Ascending aorta (tissue), 2 donors: ENCODE data around the gene LRRC70. TPM values are rescaled to one million over a fixed set of nuclear protein-coding genes. Genes with fewer than 3 reads are reported as not detected.

Experiments used
- DNase-seq, 2 donors: peaks; one replicate each; pipeline ENCODE4 v3.0.0-alpha.2; 2019; ENCODE audit warnings: low spot score in 2 of 2
- H3K27ac ChIP-seq, 2 donors: fragments of 200-600 bp; sonication (generic); one replicate each; pipeline ENCODE4 v1.5.1; 2016 to 2017; ENCODE audit warnings: mild to moderate bottlenecking in 1 of 2
- H3K27me3 ChIP-seq: fragments of 200-600 bp; sonication (generic); one replicate; pipeline ENCODE4 v1.5.1; 2017
- H3K36me3 ChIP-seq, 2 donors: fragments of 200-600 bp; sonication (generic); one replicate each; pipeline ENCODE4 v1.5.1; 2016
- H3K4me1 ChIP-seq, 2 donors: fragments of 200-600 bp; sonication (generic); one replicate each; pipeline ENCODE4 v1.5.1; 2016 to 2017; ENCODE audit warnings: mild to moderate bottlenecking in 1 of 2
- H3K4me3 ChIP-seq, 2 donors: fragments of 200-600 bp; sonication (generic); one replicate each; pipeline ENCODE4 v1.5.1; 2016 to 2017; ENCODE audit warnings: mild to moderate bottlenecking in 1 of 2
- H3K9me3 ChIP-seq, 2 donors: fragments of 200-600 bp; sonication (generic); one replicate each; pipeline ENCODE4 v1.5.1; 2016
- CTCF ChIP-seq, 3 experiments: fragments of 200-600 bp in 2 of 3; fragments of 450-650 bp in 1 of 3; sonication (generic) in 2 of 3; IDR thresholded peaks; one replicate each; pipeline ENCODE4 v1.5.1; 2016 to 2019; ENCODE audit warnings: antibody characterized with exemption in 3 of 3, mild to moderate bottlenecking in 1 of 3, moderate library complexity in 1 of 3
- intact Hi-C: fragments of 100-400 bp; cut with DNase I; formaldehyde crosslinking; loops from one replicate; pipeline ENCODE4 v1.15.1; 2023
- total RNA-seq: library from RNA; depleted of rRNA; stranded (reverse); fragments of >200 nt; gene quantifications from one replicate; pipeline ENCODE4 v1.1.0, GENCODE V29; 2016

Gene LRRC70
- total RNA-seq, 1 donor from 2014 or later = 11.8 TPM

- no peak for TF ChIP-seq CTCF (IDR thresholded peaks at IDR 0.05)
- DNase-seq = no peak
- Histone ChIP-seq H3K4me3 (no peak overlapping the region), H3K27me3 (no peaks in the 10 kb centered on the region), H3K36me3 (no peaks in the 10 kb centered on the region), H3K9me3 (no peaks in the 10 kb centered on the region), H3K27ac (no peak overlapping the region), H3K4me1 (no peaks in the 10 kb centered on the region)
- intact Hi-C loops = no loop called here
These were observed 28.3 kb downstream of the LRRC70 start for GRCh38 chr5:62606878-62607277.

- no peaks in the 10 kb centered on the region for H3K36me3 ChIP-seq
These were observed 29.0 kb downstream of the LRRC70 start for GRCh38 chr5:62607615-62608014.

GRCh38 chr5:62608529-62609511 lies 30.2 kb downstream of the LRRC70 start:
- Histone ChIP-seq H3K4me1 (no peaks in the 10 kb centered on the region), H3K27me3 (no peaks in the 10 kb centered on the region), H3K4me3 (no peak overlapping the region), H3K9me3 (no peaks in the 10 kb centered on the region), H3K36me3 (no peaks in the 10 kb centered on the region), H3K27ac (no peak overlapping the region)
- no peak for DNase-seq
- no peak for TF ChIP-seq CTCF (IDR thresholded peaks at IDR 0.05)
- intact Hi-C loops = no loop called here

More at GRCh38 chr5:62607615-62608014, 29.0 kb downstream of the LRRC70 start:
- no peak for DNase-seq
- Histone ChIP-seq H3K9me3 (no peaks in the 10 kb centered on the region), H3K4me1 (no peaks in the 10 kb centered on the region), H3K4me3 (no peak overlapping the region), H3K27ac (no peak overlapping the region), H3K27me3 (no peaks in the 10 kb centered on the region)
- intact Hi-C loops = no loop called here
- TF ChIP-seq CTCF (IDR thresholded peaks at IDR 0.05) = no peak

DNA sequence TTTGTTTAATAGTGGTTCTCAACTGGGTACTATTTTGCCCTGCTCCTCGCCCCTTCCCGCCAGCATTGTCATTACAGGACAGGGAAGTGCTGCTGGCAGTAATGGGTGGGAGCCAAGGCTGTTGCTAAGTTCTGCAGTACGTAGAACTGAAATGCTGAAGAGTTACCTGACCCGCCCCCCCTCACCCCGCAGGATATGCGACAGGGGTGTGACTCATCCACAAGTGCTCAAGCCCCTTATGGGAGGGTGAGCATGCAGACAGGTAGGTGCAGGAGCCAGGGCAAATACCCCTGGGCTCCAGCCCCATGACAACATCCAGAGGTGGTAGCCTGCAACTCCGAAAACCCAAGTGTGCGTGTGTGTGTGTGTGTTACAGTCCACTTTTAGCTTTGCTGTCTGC lies 35.7 kb downstream of the LRRC70 start:
- intact Hi-C loops = no loop called here
- no peaks in the 10 kb centered on the region for H3K9me3 ChIP-seq
- peaks cover 0 to 4% of the 10 kb centered on the region in 2 donors for H3K36me3 ChIP-seq
- no peaks in the 10 kb centered on the region for H3K27me3 ChIP-seq
- no peak for TF ChIP-seq CTCF (IDR thresholded peaks at IDR 0.05)
- H3K27ac ChIP-seq = no peak overlapping the region
- H3K4me1 ChIP-seq = no peaks in the 10 kb centered on the region
- no peak overlapping the region for H3K4me3 ChIP-seq
- no peak for DNase-seq

- Histone ChIP-seq H3K27ac (no peak overlapping the region), H3K4me3 (no peak overlapping the region), H3K27me3 (no peaks in the 10 kb centered on the region), H3K36me3 (peaks cover 0 to 4% of the 10 kb centered on the region in 2 donors), H3K9me3 (no peaks in the 10 kb centered on the region), H3K4me1 (no peaks in the 10 kb centered on the region)
- DNase-seq = no peak
- intact Hi-C loops = no loop called here
- no peak for TF ChIP-seq CTCF (IDR thresholded peaks at IDR 0.05)
These were observed 38.1 kb downstream of the LRRC70 start for GRCh38 chr5:62616615-62617277.
